Measurements from ENCODE around the gene USP35. TPM values are rescaled to one million over a fixed set of nuclear protein-coding genes. Genes with fewer than 3 reads are reported as not detected.

The USP35 gene
- total RNA-seq, 2 donors from 2014 or later = 8.6 to 11.2 TPM

DNA sequence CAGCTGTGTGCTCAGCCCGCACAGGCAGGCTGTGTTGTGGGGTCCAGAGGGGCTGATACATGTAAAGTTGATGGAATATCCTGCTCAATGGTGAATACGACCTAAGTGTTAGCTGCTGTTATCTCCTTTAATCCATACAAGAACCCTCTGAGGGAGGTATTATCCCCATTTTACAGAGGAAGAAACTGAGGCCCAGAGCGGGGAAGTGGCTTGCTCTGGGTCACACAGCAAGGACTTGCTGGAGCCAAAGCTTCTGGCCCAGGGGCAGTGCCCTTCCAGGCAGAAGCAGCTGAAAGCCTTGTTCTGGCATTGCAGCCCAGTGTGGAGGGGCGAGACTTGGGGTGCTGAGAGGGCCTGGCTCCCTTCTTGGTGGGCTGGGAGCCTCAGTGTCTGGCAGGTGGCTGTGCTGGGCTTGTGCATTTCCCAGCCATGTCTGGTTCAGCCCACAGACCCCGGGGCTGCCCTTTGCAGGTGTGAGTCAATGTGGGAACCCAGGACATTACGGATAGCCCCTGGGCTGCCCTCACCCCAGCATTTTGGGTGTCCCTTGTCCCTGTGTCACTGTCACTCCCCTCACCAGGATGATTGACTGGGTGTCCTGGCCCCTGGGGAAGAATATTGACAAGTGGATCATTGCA is 10.4 kb downstream of the USP35 start:
- Mint-ChIP-seq H3K4me1 (peaks cover 13% of the 10 kb centered on the region), H3K36me3 (ENCODE audit: low read depth) (peaks cover 21% of the 10 kb centered on the region)

DNA sequence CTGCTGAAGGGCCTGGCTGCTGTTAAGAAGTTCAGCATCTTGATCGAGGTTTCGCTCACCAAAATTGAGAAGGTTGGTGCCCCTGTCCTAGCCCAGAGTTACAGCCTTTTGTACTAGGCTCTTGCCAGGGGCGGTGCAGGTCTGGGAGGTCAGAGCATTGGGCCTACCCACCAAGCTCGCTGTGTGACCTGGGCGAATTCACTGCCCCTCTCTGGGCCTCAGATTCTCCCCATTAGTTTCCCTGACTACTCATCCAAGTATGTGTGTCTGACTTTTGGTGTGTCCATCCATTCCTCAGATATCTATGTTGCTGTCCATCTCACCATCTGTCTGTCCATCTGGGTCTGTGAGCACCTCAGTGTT is 10.9 kb downstream of the USP35 start:
- H3K4me1 Mint-ChIP-seq = peaks cover 12% of the 10 kb centered on the region
- H3K27ac ChIP-seq (ENCODE audit: low read depth, low read length) = no peak overlapping the region
- peaks cover 3% of the 10 kb centered on the region for H3K36me3 ChIP-seq (ENCODE audit: control insufficient read depth, insufficient read depth, low read length)
- no peaks in the 10 kb centered on the region for H3K9me3 Mint-ChIP-seq
- H3K4me3 ChIP-seq (ENCODE audit: low read length) = no peak overlapping the region
- no peak overlapping the region for H3K4me3 Mint-ChIP-seq
- no peaks in the 10 kb centered on the region for H3K27me3 Mint-ChIP-seq (ENCODE audit: insufficient read depth)
- TF ChIP-seq, protein P1, sequence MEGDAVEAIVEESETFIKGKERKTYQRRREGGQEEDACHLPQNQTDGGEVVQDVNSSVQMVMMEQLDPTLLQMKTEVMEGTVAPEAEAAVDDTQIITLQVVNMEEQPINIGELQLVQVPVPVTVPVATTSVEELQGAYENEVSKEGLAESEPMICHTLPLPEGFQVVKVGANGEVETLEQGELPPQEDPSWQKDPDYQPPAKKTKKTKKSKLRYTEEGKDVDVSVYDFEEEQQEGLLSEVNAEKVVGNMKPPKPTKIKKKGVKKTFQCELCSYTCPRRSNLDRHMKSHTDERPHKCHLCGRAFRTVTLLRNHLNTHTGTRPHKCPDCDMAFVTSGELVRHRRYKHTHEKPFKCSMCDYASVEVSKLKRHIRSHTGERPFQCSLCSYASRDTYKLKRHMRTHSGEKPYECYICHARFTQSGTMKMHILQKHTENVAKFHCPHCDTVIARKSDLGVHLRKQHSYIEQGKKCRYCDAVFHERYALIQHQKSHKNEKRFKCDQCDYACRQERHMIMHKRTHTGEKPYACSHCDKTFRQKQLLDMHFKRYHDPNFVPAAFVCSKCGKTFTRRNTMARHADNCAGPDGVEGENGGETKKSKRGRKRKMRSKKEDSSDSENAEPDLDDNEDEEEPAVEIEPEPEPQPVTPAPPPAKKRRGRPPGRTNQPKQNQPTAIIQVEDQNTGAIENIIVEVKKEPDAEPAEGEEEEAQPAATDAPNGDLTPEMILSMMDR (conservative IDR thresholded peaks at IDR 0.05) = no peak
- peaks cover 3% of the 10 kb centered on the region for H3K4me1 ChIP-seq (ENCODE audit: control insufficient read depth, insufficient read depth, low read length)
- H3K36me3 Mint-ChIP-seq (ENCODE audit: low read depth) = peaks cover 21% of the 10 kb centered on the region
- DNase-seq = no peak
- H3K9ac ChIP-seq (ENCODE audit: extremely low read depth, low read length, poor library complexity, severe bottlenecking) = no peak overlapping the region
- 93 to 100% methylated on average over 4 to 5 of the region's 5 CpGs for WGBS, 2 experiments (ENCODE audit: insufficient coverage in 1 of 2, insufficient read length in 1 of 2)
- no peaks in the 10 kb centered on the region for H3K27me3 ChIP-seq (ENCODE audit: control insufficient read depth, insufficient read depth, low read length, poor library complexity, severe bottlenecking)
- H3K27ac Mint-ChIP-seq = no peak overlapping the region
- H3K9me3 ChIP-seq (ENCODE audit: control insufficient read depth, low read length) = no peaks in the 10 kb centered on the region

More for the DNA sequence above, 10.4 kb downstream of the USP35 start:
- Histone ChIP-seq H3K9ac (ENCODE audit: extremely low read depth, low read length, poor library complexity, severe bottlenecking) (no peak overlapping the region), H3K4me3 (ENCODE audit: low read length) (no peak overlapping the region), H3K36me3 (ENCODE audit: control insufficient read depth, insufficient read depth, low read length) (peaks cover 3% of the 10 kb centered on the region), H3K9me3 (ENCODE audit: control insufficient read depth, low read length) (no peaks in the 10 kb centered on the region), H3K27ac (ENCODE audit: low read depth, low read length) (no peak overlapping the region), H3K4me1 (ENCODE audit: control insufficient read depth, insufficient read depth, low read length) (peaks cover 3% of the 10 kb centered on the region), H3K27me3 (ENCODE audit: control insufficient read depth, insufficient read depth, low read length, poor library complexity, severe bottlenecking) (no peaks in the 10 kb centered on the region)
- WGBS, 2 experiments (ENCODE audit: insufficient coverage in 1 of 2, insufficient read length in 1 of 2) = 92 to 94% methylated on average over 2 to 6 of the region's 6 CpGs
- DNase-seq = no peak
- Mint-ChIP-seq H3K4me3 (no peak overlapping the region), H3K27me3 (ENCODE audit: insufficient read depth) (no peaks in the 10 kb centered on the region), H3K9me3 (no peaks in the 10 kb centered on the region), H3K27ac (no peak overlapping the region)
- TF ChIP-seq, protein P1 (conservative IDR thresholded peaks at IDR 0.05) = no peak

DNA sequence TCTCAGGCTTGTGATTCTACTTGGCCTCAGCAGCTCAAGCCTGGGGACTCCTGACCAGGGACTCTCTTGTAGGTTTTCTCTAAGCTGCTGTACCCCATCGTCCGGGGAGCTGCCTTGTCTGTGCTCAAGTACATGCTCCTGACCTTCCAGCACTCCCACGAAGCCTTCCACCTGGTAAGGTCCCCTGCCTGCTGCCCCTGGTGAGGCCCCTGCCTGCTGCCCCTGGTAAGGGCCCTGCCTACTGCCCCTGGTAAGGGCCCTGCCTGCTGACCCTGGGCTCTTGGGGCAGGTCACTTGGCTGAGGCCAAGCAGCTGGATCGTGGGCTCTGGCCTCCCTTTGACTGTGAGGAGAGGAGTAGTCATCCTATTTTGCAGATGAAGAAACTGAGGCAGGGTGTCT is 11.3 kb downstream of the USP35 start:
- H3K4me3 Mint-ChIP-seq = no peak overlapping the region

More for the DNA sequence above, 11.3 kb downstream of the USP35 start:
- no peak for DNase-seq
- H3K36me3 Mint-ChIP-seq (ENCODE audit: low read depth) = peaks cover 21% of the 10 kb centered on the region
- WGBS, 2 experiments (ENCODE audit: insufficient coverage in 1 of 2, insufficient read length in 1 of 2) = 92 to 100% methylated on average over 3 to 4 of the region's 4 CpGs
- H3K27ac ChIP-seq (ENCODE audit: low read depth, low read length) = no peak overlapping the region
- no peak overlapping the region for H3K27ac Mint-ChIP-seq
- H3K9ac ChIP-seq (ENCODE audit: extremely low read depth, low read length, poor library complexity, severe bottlenecking) = no peak overlapping the region
- H3K9me3 ChIP-seq (ENCODE audit: control insufficient read depth, low read length) = no peaks in the 10 kb centered on the region
- H3K4me1 ChIP-seq (ENCODE audit: control insufficient read depth, insufficient read depth, low read length) = peaks cover 2% of the 10 kb centered on the region
- H3K4me1 Mint-ChIP-seq = peaks cover 8% of the 10 kb centered on the region
- no peaks in the 10 kb centered on the region for H3K27me3 Mint-ChIP-seq (ENCODE audit: insufficient read depth)
- H3K4me3 ChIP-seq (ENCODE audit: low read length) = no peak overlapping the region
- peaks cover 3% of the 10 kb centered on the region for H3K36me3 ChIP-seq (ENCODE audit: control insufficient read depth, insufficient read depth, low read length)
- H3K27me3 ChIP-seq (ENCODE audit: control insufficient read depth, insufficient read depth, low read length, poor library complexity, severe bottlenecking) = no peaks in the 10 kb centered on the region
- TF ChIP-seq, protein P1 (conservative IDR thresholded peaks at IDR 0.05) = no peak
- H3K9me3 Mint-ChIP-seq = no peaks in the 10 kb centered on the region
